HG03066 (cell line): ENCODE data around the gene TDG.

ENCODE experiments used
- ATAC-seq: cut with Tn5 transposase; IDR thresholded peaks from one replicate; pipeline ENCODE4 v1.9.1; 2021; ENCODE audit warnings: low read depth; ENCODE audit not compliant: unreplicated experiment

TDG gene

GRCh38 chr12:103958621-103959020, 7.1 kb upstream of the TDG start:
- no peak for ATAC-seq

- no peak for ATAC-seq
Observed at GRCh38 chr12:103960616-103961227, 5.0 kb upstream of the TDG start.

- no peak for ATAC-seq
Observed at GRCh38 chr12:103962493-103962892, 3.2 kb upstream of the TDG start.

- ATAC-seq: no peak
Observed at GRCh38 chr12:103964805-103965204, 867 bp upstream of the TDG start.

GRCh38 chr12:103965255-103965589, 450 bp upstream of the TDG start:
- no peak for ATAC-seq

- ATAC-seq: no peak
Observed at GRCh38 chr12:103966736-103967135, 1.1 kb downstream of the TDG start.

- no peak for ATAC-seq
Observed at GRCh38 chr12:103969391-103969790, 3.7 kb downstream of the TDG start.

GRCh38 chr12:103973909-103974308, 8.2 kb downstream of the TDG start:
- ATAC-seq: no peak

- ATAC-seq: no peak
Observed at GRCh38 chr12:103975368-103975767, 9.7 kb downstream of the TDG start.

- ATAC-seq: no peak
Observed at GRCh38 chr12:103978384-103978982, 12.8 kb downstream of the TDG start.

GRCh38 chr12:103986829-103987228, 21.2 kb downstream of the TDG start:
- no peak for ATAC-seq

- ATAC-seq: no peak
Observed at GRCh38 chr12:103994235-103994634, 28.6 kb downstream of the TDG start.

- no peak for ATAC-seq
Observed at GRCh38 chr12:103996595-103996994, 30.9 kb downstream of the TDG start.

- no peak for ATAC-seq
Observed at GRCh38 chr12:103997286-103997900, 31.7 kb downstream of the TDG start.

- no peak for ATAC-seq
Observed at GRCh38 chr12:103998976-103999375, 33.3 kb downstream of the TDG start.

GRCh38 chr12:104000807-104001434, 35.2 kb downstream of the TDG start:
- ATAC-seq: no peak

- ATAC-seq: no peak
Observed at GRCh38 chr12:104002686-104003085, 37.0 kb downstream of the TDG start.

GRCh38 chr12:104003596-104003995, 37.9 kb downstream of the TDG start:
- ATAC-seq: no peak

GRCh38 chr12:104006929-104007328, 41.3 kb downstream of the TDG start:
- ATAC-seq: no peak

- no peak for ATAC-seq
Observed at GRCh38 chr12:104010121-104010520, 44.4 kb downstream of the TDG start.

GRCh38 chr12:104010606-104011169, 45.0 kb downstream of the TDG start:
- no peak for ATAC-seq

GRCh38 chr12:104011253-104011652, 45.6 kb downstream of the TDG start:
- ATAC-seq: no peak
